Smooth muscle cell (in vitro differentiated cells): ENCODE measurements around the gene POP5. TPM values are rescaled to one million over a fixed set of nuclear protein-coding genes. Genes with fewer than 3 reads are reported as not detected.
A peak's percentile ranks its signal among the peaks of the same experiment; 100 is the strongest.

ENCODE experiments used
- DNase-seq: peaks from one replicate; lab custom pipeline; 2025; ENCODE audit not compliant: unreplicated experiment; lab: John Stamatoyannopoulos, UW
- H2AFZ ChIP-seq: fragments of 200-600 bp; sonication (generic); 2 replicates; pipeline ENCODE4 v1.6.0; 2016; ENCODE audit warnings: antibody characterized with exemption, low read depth, mild to moderate bottlenecking
- H3F3A ChIP-seq: fragments of 200-600 bp; sonication (generic); 2 replicates; pipeline ENCODE4 v1.6.0; 2017; ENCODE audit warnings: antibody characterized with exemption, low read depth
- H3K27ac ChIP-seq: fragments of 200-600 bp; sonication (generic); 2 replicates; pipeline ENCODE4 v1.5.1; 2016; ENCODE audit warnings: low read depth, mild to moderate bottlenecking
- H3K27me3 ChIP-seq: fragments of 200-600 bp; sonication (generic); 2 replicates; pipeline ENCODE4 v1.6.1; 2016; ENCODE audit warnings: low read depth, mild to moderate bottlenecking
- H3K36me3 ChIP-seq: fragments of 200-600 bp; sonication (generic); 2 replicates; pipeline ENCODE4 v1.5.1; 2016; ENCODE audit warnings: low read depth
- H3K4me1 ChIP-seq: fragments of 200-600 bp; sonication (generic); 2 replicates; pipeline ENCODE4 v1.5.1; 2016; ENCODE audit warnings: low read depth
- H3K4me2 ChIP-seq: fragments of 200-600 bp; sonication (generic); 2 replicates; pipeline ENCODE4 v1.6.0; 2016; ENCODE audit warnings: mild to moderate bottlenecking
- H3K4me3 ChIP-seq: fragments of 200-600 bp; sonication (generic); 2 replicates; pipeline ENCODE4 v1.5.1; 2016; ENCODE audit warnings: mild to moderate bottlenecking
- H3K79me2 ChIP-seq: fragments of 200-600 bp; sonication (generic); 2 replicates; pipeline ENCODE4 v1.6.0; 2016; ENCODE audit warnings: low read depth, mild to moderate bottlenecking
- H3K9ac ChIP-seq: fragments of 200-600 bp; sonication (generic); 2 replicates; pipeline ENCODE4 v1.6.0; 2016; ENCODE audit warnings: low read depth
- H3K9me3 ChIP-seq: fragments of 200-600 bp; sonication (generic); replicated peaks from 2 replicates; pipeline ENCODE4 v1.5.1; 2016; ENCODE audit warnings: low read depth
- H4K20me1 ChIP-seq: fragments of 200-600 bp; sonication (generic); 2 replicates; pipeline ENCODE4 v1.6.0; 2016; ENCODE audit warnings: low read depth
- WGBS: methylation state at CpG from one replicate; pipeline ENCODE4 v1.1.7; 2016; ENCODE audit warnings: low lambda C conversion rate; 5-methylcytosine and 5-hydroxymethylcytosine counted together
- polyA plus RNA-seq: library from polyadenylated mRNA; unstranded; fragments of >200 nt; fragmentation: Nextera tagmentation; extraction: Ambion mirVana; gene quantifications from 2 replicates; pipeline ENCODE4 v1.2.1, GENCODE V29; 2016
- total RNA-seq: library from RNA; depleted of rRNA; stranded (reverse); fragments of >200 nt; gene quantifications from 2 replicates; pipeline ENCODE4 v1.2.3, GENCODE V29; 2014
- TF ChIP-seq, protein P1 (sequence below): fragments of 200-600 bp; sonication (generic); IDR thresholded peaks from 2 replicates; pipeline ENCODE4 v1.5.1; 2017; ENCODE audit warnings: borderline replicate concordance, mild to moderate bottlenecking, antibody characterized with exemption; ENCODE audit not compliant: insufficient read depth, poor library complexity, severe bottlenecking

POP5 gene
- total and polyA plus RNA-seq, 2 experiments from 2014 or later: 25.8 to 40.4 TPM

DNA sequence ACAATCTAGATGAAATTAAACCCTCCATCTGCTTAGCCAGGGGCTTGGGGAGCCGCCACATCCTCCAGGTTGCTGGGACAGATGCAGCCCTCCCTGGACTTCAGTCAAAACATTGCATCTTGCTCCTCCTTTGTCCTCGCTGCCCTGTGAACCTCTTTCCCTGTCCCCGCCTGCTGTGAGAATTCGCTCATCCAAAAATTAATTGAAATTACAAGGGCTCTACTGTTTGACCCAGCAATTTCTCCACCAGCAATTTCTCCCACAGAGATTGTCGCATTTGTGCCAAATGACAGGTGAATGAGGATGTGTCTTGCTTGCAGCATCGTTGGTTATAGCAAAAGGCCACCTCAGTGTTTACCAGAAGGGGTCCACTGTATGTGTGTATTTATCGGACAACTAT lies 5.0 kb upstream of the POP5 start:
- Histone ChIP-seq H3F3A (no peaks in the 10 kb centered on the region), H3K4me2 (no peak overlapping the region), H3K4me1 (peaks cover 5% of the 10 kb centered on the region), H3K4me3 (no peak overlapping the region), H3K36me3 (no peaks in the 10 kb centered on the region), H3K79me2 (no peaks in the 10 kb centered on the region), H3K27ac (no peak overlapping the region), H3K27me3 (peaks cover 19% of the 10 kb centered on the region), H3K9me3 (no peaks in the 10 kb centered on the region), H3K9ac (no peak overlapping the region), H2AFZ (no peak overlapping the region), H4K20me1 (no peaks in the 10 kb centered on the region)
- TF ChIP-seq, protein P1, sequence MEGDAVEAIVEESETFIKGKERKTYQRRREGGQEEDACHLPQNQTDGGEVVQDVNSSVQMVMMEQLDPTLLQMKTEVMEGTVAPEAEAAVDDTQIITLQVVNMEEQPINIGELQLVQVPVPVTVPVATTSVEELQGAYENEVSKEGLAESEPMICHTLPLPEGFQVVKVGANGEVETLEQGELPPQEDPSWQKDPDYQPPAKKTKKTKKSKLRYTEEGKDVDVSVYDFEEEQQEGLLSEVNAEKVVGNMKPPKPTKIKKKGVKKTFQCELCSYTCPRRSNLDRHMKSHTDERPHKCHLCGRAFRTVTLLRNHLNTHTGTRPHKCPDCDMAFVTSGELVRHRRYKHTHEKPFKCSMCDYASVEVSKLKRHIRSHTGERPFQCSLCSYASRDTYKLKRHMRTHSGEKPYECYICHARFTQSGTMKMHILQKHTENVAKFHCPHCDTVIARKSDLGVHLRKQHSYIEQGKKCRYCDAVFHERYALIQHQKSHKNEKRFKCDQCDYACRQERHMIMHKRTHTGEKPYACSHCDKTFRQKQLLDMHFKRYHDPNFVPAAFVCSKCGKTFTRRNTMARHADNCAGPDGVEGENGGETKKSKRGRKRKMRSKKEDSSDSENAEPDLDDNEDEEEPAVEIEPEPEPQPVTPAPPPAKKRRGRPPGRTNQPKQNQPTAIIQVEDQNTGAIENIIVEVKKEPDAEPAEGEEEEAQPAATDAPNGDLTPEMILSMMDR: no peak
- WGBS: 83% methylated on average over 7 of the region's 7 CpGs
- no peak for DNase-seq

DNA sequence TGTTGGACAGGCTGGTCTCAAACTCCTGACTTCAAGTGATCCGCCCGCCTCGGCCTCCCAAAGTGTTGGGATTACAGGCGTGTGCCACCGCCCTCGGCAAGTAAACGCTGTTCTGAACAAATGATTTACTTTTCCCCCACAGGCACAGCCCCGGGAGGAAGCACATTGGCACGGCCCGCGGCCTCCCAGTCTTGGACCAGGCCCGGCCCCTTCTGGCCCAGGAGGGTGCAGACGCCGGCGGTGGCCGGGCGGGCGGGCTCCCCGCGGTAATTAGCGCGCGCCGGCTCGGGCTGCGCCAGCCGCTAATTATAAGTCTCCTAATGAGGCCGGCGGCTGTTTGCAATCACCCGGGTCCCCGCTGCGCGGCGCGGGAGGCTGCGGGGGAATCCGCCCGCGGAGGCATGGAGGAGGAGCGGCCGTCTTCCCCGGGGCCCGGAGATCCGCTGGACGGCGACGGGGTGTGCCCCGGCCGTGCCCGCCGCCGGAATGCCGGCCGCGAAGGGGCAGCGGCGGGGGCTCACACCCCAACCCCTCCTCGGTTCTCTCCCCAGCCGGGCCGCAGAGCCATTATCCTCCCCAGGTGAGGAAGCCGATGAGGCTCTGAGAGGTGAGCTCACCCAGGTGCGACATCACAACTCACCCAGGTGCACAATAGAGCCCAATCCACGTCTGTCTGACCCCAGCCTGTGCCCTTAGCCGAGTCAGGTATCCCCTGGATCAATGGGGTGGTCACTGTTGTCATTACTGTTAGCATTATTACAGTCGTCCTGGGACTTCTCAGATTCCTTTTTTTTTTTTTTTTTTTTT lies 3.3 kb upstream of the POP5 start:
- Histone ChIP-seq H3K9me3 (no peaks in the 10 kb centered on the region), H3K79me2 (no peaks in the 10 kb centered on the region), H2AFZ (peak overlapping the region; percentile 72), H3F3A (no peaks in the 10 kb centered on the region), H3K27ac (no peak overlapping the region), H3K27me3 (peaks cover 19% of the 10 kb centered on the region), H3K4me3 (peak overlapping the region; percentile 52), H3K4me2 (peak overlapping the region; percentile 84), H3K36me3 (no peaks in the 10 kb centered on the region), H3K4me1 (peaks cover 13% of the 10 kb centered on the region), H4K20me1 (no peaks in the 10 kb centered on the region), H3K9ac (no peak overlapping the region)
- TF ChIP-seq, protein P1: peak; percentile 22
- peak; percentile 9 for DNase-seq
- WGBS: 5% methylated on average over 64 of the region's 65 CpGs

DNA sequence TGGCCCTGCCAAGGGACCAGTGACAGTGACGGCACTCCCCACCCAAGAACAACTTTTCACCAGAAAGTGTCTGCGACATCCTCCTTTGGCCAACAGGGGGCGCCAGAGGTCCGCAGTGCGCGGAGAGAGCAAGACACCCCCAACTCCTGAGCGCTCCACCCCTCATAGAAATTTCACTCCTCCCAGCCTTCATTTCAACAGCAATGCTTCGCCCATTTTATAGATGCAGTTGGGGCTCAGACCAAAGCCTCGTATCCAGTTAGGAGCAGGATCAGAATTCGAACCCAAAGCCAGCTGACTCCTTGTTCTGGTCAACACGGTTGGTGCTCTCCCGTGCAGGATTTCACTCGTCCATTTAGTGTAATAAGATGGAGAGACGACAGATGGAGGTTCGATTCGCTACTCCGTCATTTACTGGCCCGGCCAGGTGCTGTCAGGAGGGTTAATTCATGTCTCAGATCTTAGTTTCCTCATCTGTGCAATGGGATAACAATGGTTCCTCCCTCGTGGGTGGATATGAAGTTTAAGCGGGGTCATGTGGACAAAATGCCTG lies 2.4 kb upstream of the POP5 start:
- Histone ChIP-seq H3K79me2 (no peaks in the 10 kb centered on the region), H3K9ac (no peak overlapping the region), H2AFZ (no peak overlapping the region), H3K9me3 (no peaks in the 10 kb centered on the region), H4K20me1 (no peaks in the 10 kb centered on the region), H3K27me3 (peaks cover 19% of the 10 kb centered on the region), H3K4me3 (peak overlapping the region; percentile 8), H3K4me1 (peaks cover 13% of the 10 kb centered on the region), H3K4me2 (peak overlapping the region; percentile 84), H3K27ac (no peak overlapping the region), H3F3A (peaks cover 5% of the 10 kb centered on the region), H3K36me3 (no peaks in the 10 kb centered on the region)
- DNase-seq: peak; percentile 28
- 35% methylated on average over 20 of the region's 20 CpGs for WGBS
- TF ChIP-seq, protein P1: peak; percentile 88
